Endothelial cell of umbilical vein (primary cell): ENCODE measurements around the gene SORCS2. TPM values are rescaled to one million over a fixed set of nuclear protein-coding genes. Genes with fewer than 3 reads are reported as not detected.

Experiments used
- BruUV-seq: library from RNA; stranded (reverse); fragments of 400-500 nt; replicated peaks from 2 replicates; lab custom pipeline; 2021; lab: Mats Ljungman, UMichigan
- CTCF ChIA-PET: fragments of 300-600, 350-600 bp; sonication (Branson Sonifier 250); formaldehyde crosslinking; loops from one replicate; lab custom pipeline; 2021; ENCODE audit warnings: antibody characterized with exemption, inconsistent platforms; lab: Charles Lee
- POLR2A ChIA-PET: fragments of 300-600, 350-600 bp; sonication (Branson Sonifier 250); formaldehyde crosslinking; loops from one replicate; lab custom pipeline; 2021; ENCODE audit warnings: antibody characterized with exemption, inconsistent platforms; lab: Charles Lee
- DNase-seq: peaks from one replicate; pipeline ENCODE4 v3.0.0-alpha.2; 2011; ENCODE audit warnings: low read depth, low spot score
- FAIRE-seq: peaks from 2 replicates; lab custom pipeline; 2011; peaks lifted over from hg19 to GRCh38; lab: Jason Lieb, UNC
- H2AFZ ChIP-seq: 2 replicates; pipeline ENCODE4 v1.6.0; 2012; ENCODE audit warnings: low read depth, low read length, control low read depth, inconsistent platforms
- H3K27ac ChIP-seq: 2 replicates; pipeline ENCODE4 v1.5.1; 2011; ENCODE audit warnings: low read depth, mild to moderate bottlenecking, control low read depth, low read length, moderate library complexity; ENCODE audit not compliant: insufficient read depth
- H3K27me3 ChIP-seq, 2 experiments: 2 replicates each; pipeline versions ENCODE4 v1.6.0 to v1.6.1; 2011; ENCODE audit warnings: low read length in 2 of 2, mixed read lengths in 1 of 2; ENCODE audit not compliant: control insufficient read depth in 2 of 2, insufficient read depth in 2 of 2
- H3K36me3 ChIP-seq, 2 experiments: 2 replicates in 1 of 2; 3 replicates in 1 of 2; pipeline ENCODE4 v1.5.1; 2011; ENCODE audit warnings: low read length in 2 of 2, mild to moderate bottlenecking in 1 of 2, moderate library complexity in 1 of 2; ENCODE audit not compliant: control insufficient read depth in 2 of 2, insufficient read depth in 2 of 2; ENCODE audit errors: extremely low read depth in 1 of 2
- H3K4me1 ChIP-seq: 3 replicates; pipeline ENCODE4 v1.5.1; 2011; ENCODE audit warnings: mild to moderate bottlenecking, low read length; ENCODE audit not compliant: control insufficient read depth, insufficient read depth; ENCODE audit errors: extremely low read depth
- H3K4me2 ChIP-seq: 2 replicates; pipeline ENCODE4 v1.6.1; 2011; ENCODE audit warnings: low read length, control low read depth, mixed read lengths; ENCODE audit not compliant: insufficient read depth
- H3K4me3 ChIP-seq, 3 experiments: fragments of 200-600 bp in 1 of 3; sonication (generic), shearing (Covaris generic) in 1 of 3; replicated peaks in 1 of 3; 2 replicates each; pipeline ENCODE4 v1.5.1; 2011 to 2016; ENCODE audit warnings: control low read depth in 3 of 3, low read length in 3 of 3, mild to moderate bottlenecking in 2 of 3, inconsistent platforms in 1 of 3, low read depth in 1 of 3, moderate library complexity in 1 of 3; ENCODE audit not compliant: insufficient read depth in 1 of 3
- H3K79me2 ChIP-seq: 2 replicates; pipeline ENCODE4 v1.6.0; 2012; ENCODE audit warnings: low read length, inconsistent platforms; ENCODE audit not compliant: control insufficient read depth, insufficient read depth
- H3K9ac ChIP-seq: replicated peaks from 2 replicates; pipeline ENCODE3; 2011; ENCODE audit warnings: low read length, control low read depth; ENCODE audit not compliant: insufficient read depth; ENCODE audit errors: extremely low read depth
- H3K9me1 ChIP-seq: replicated peaks from 3 replicates; pipeline ENCODE4 v1.6.0; 2011; ENCODE audit warnings: mild to moderate bottlenecking, low read length; ENCODE audit not compliant: control insufficient read depth, insufficient read depth; ENCODE audit errors: extremely low read depth
- H3K9me3 ChIP-seq: replicated peaks from 2 replicates; pipeline ENCODE4 v1.5.1; 2012; ENCODE audit warnings: low read length, inconsistent platforms; ENCODE audit not compliant: control insufficient read depth, insufficient read depth
- H4K20me1 ChIP-seq: replicated peaks from 2 replicates; pipeline ENCODE3; 2011; ENCODE audit warnings: mild to moderate bottlenecking, low read length; ENCODE audit not compliant: control insufficient read depth, insufficient read depth; ENCODE audit errors: extremely low read depth
- CTCF ChIP-seq, 2 donors: IDR thresholded peaks; 1 replicate in 1 of 2; 2 replicates in 1 of 2; pipeline ENCODE4 v1.5.1; 2011; ENCODE audit warnings: low read length in 2 of 2, mild to moderate bottlenecking in 2 of 2, moderate library complexity in 2 of 2, control low read depth in 1 of 2, inconsistent platforms in 1 of 2, low read depth in 1 of 2; ENCODE audit not compliant: insufficient read depth in 1 of 2; ENCODE audit errors: extremely low read depth in 1 of 2
- EZH2 ChIP-seq: IDR thresholded peaks from 2 replicates; pipeline ENCODE4 v1.6.1; 2012; ENCODE audit warnings: borderline replicate concordance, low read depth, mild to moderate bottlenecking, moderate library complexity, low read length, inconsistent platforms; ENCODE audit not compliant: severe bottlenecking
- FOS ChIP-seq: IDR thresholded peaks from 2 replicates; pipeline ENCODE4 v1.6.1; 2011; ENCODE audit warnings: mild to moderate bottlenecking, low read length, moderate library complexity, borderline replicate concordance; ENCODE audit not compliant: insufficient read depth
- GATA2 ChIP-seq: IDR thresholded peaks from 2 replicates; pipeline ENCODE4 v1.7.0; 2011; ENCODE audit warnings: low read depth, mild to moderate bottlenecking, moderate library complexity, mixed read lengths, low read length; ENCODE audit not compliant: insufficient read length, insufficient read depth
- JUN ChIP-seq: IDR thresholded peaks from 2 replicates; pipeline ENCODE4 v1.6.1; 2011; ENCODE audit warnings: borderline replicate concordance, low read depth; ENCODE audit not compliant: insufficient read length, insufficient read depth
- MAX ChIP-seq: IDR thresholded peaks from 2 replicates; pipeline ENCODE4 v1.6.1; 2011; ENCODE audit not compliant: insufficient read depth, insufficient read length
- MYC ChIP-seq: IDR thresholded peaks from one replicate; pipeline ENCODE4 v1.6.1; 2011; ENCODE audit warnings: mild to moderate bottlenecking, low read depth, low read length
- POLR2A ChIP-seq: IDR thresholded peaks from 2 replicates; pipeline ENCODE4 v1.6.1; 2012; ENCODE audit warnings: low read depth, mild to moderate bottlenecking, control low read depth, low read length
- POLR2AphosphoS5 ChIP-seq: IDR thresholded peaks from 2 replicates; pipeline ENCODE4 v1.6.1; 2012; ENCODE audit warnings: low read depth, mild to moderate bottlenecking, control low read depth, low read length, moderate library complexity; ENCODE audit not compliant: insufficient read depth
- dilution Hi-C: fragments of 300-500 bp; cut with MboI; formaldehyde crosslinking; loops from one replicate; pipeline ENCODE4 v1.15.0; 2019; ENCODE audit warnings: low sequenced_read_pairs; ENCODE audit not compliant: extremely low pct_ligation_motif_present
- intact Hi-C: fragments of 100-400 bp; cut with micrococcal nuclease; formaldehyde crosslinking; loops from one replicate; pipeline ENCODE4 v1.10.0; 2022
- polyA plus RNA-seq, 4 experiments: library from polyadenylated mRNA; depleted of rRNA in 3 of 4; stranded (reverse) in 3 of 4; unstranded in 1 of 4; fragments of >200 nt; gene quantifications; 2 replicates each; pipeline versions ENCODE4 v1.2.1 to v1.2.3, GENCODE V29; 2011 to 2012; ENCODE audit warnings: missing spikeins in 1 of 4
- total RNA-seq: library from RNA; stranded (reverse); gene quantifications from 2 replicates; pipeline ENCODE4 v1.2.3, GENCODE V29; 2021

Gene SORCS2
- total and polyA plus RNA-seq, 2 donors (not counting 3 experiments of a cell fraction or from before 2014, with no cell fraction given): not detected

- no TSS peak for BruUV-seq
- FAIRE-seq (no peak), DNase-seq (no peak)
- Histone ChIP-seq H3K4me2 (no peak overlapping the region), H3K27ac (no peak overlapping the region), H4K20me1 (no peaks in the 10 kb centered on the region), H3K4me1 (no peaks in the 10 kb centered on the region), H3K9me3 (no peaks in the 10 kb centered on the region), H3K9ac (no peak overlapping the region), H3K9me1 (no peaks in the 10 kb centered on the region), H3K4me3 (no peak overlapping the region), H3K79me2 (no peaks in the 10 kb centered on the region), H3K36me3 (no peaks in the 10 kb centered on the region), H2AFZ (no peak overlapping the region), H3K27me3 (no peaks in the 10 kb centered on the region)
- intact Hi-C loops: loop anchor here (5.0 kb wide), 1 partner anchor 58 kb away; no protein-coding TSS in a partner anchor
- CTCF ChIA-PET: no interaction called here
- POLR2A ChIA-PET: no interaction called here
- no peak for TF ChIP-seq EZH2
- dilution Hi-C loops: no loop called here
These were observed 32.4 kb upstream of the SORCS2 start for GRCh38 chr4:7159923-7160322.

- dilution Hi-C loops (no loop called here), intact Hi-C loops (no loop called here)
- BruUV-seq: no TSS peak
- Histone ChIP-seq H3K27ac (no peak overlapping the region), H3K4me2 (no peak overlapping the region), H3K9me3 (no peaks in the 10 kb centered on the region), H3K4me1 (no peaks in the 10 kb centered on the region), H3K36me3 (no peaks in the 10 kb centered on the region), H3K79me2 (no peaks in the 10 kb centered on the region), H3K9ac (no peak overlapping the region), H2AFZ (no peak overlapping the region), H3K4me3 (no peak overlapping the region), H3K27me3 (no peaks in the 10 kb centered on the region), H4K20me1 (no peaks in the 10 kb centered on the region), H3K9me1 (no peaks in the 10 kb centered on the region)
- no peak for FAIRE-seq
- no peak for TF ChIP-seq MAX
- TF ChIP-seq GATA2: no peak
- TF ChIP-seq POLR2AphosphoS5: no peak
- no peak for TF ChIP-seq POLR2A
- no peak for TF ChIP-seq CTCF (IDR thresholded peaks at IDR 0.05; ENCODE audit: extremely low read depth in 1 of 2, insufficient read depth in 1 of 2, low read depth in 1 of 2, low read length in 2 of 2)
- no peak for TF ChIP-seq JUN
- no peak for TF ChIP-seq EZH2
- no peak for TF ChIP-seq MYC
- TF ChIP-seq FOS: no peak
- POLR2A ChIA-PET: no interaction called here
- DNase-seq: no peak
- CTCF ChIA-PET: no interaction called here
These were observed 31.9 kb upstream of the SORCS2 start for GRCh38 chr4:7160439-7160838.
